K562 (cell line): ENCODE results near the gene COL4A1. TPM values are rescaled to one million over a fixed set of nuclear protein-coding genes. Genes with fewer than 3 reads are reported as not detected.
A peak's percentile ranks its signal among the peaks of the same experiment; 100 is the strongest.

Experiments
- ATAC-seq: fragments of 200-7000 bp; cut with Tn5 transposase; 3 replicates; pipeline ENCODE4 v1.9.1; 2020; ENCODE audit warnings: moderate library complexity
- BruUV-seq: library from RNA; stranded (reverse); fragments of 400-500 nt; replicated peaks from 2 replicates; lab custom pipeline; 2021; lab: Mats Ljungman, UMichigan
- CTCF ChIA-PET: fragments of 300-600 bp; formaldehyde crosslinking; extraction: SDS; loops from one replicate; lab custom pipeline; 2021; ENCODE audit warnings: low intra/inter-chr PET ratio; lab: Yijun Ruan, JAX
- POLR2A ChIA-PET: fragments of 300-600, 350-650 bp; sonication (Branson Sonifier 250); formaldehyde crosslinking; extraction: SDS; loops from one replicate; lab custom pipeline; 2021; ENCODE audit warnings: antibody characterized with exemption, inconsistent platforms; lab: Yijun Ruan, JAX
- DNase-seq, 4 experiments: peaks; one replicate each; pipeline versions ENCODE4 v3.0.0 to v3.0.0-alpha.2; 2011 to 2018; ENCODE audit warnings: low spot score in 3 of 4, mixed read lengths in 3 of 4; ENCODE audit errors: extremely low read depth in 1 of 4
- FAIRE-seq: peaks from 2 replicates; lab custom pipeline; 2011; peaks lifted over from hg19 to GRCh38; lab: Jason Lieb, UNC
- H2AFZ ChIP-seq: 2 replicates; pipeline ENCODE4 v1.6.0; 2011; ENCODE audit warnings: low read depth, low read length, control low read depth, inconsistent platforms
- H3K27ac ChIP-seq: fragments of 200-600 bp; 3 replicates; pipeline ENCODE4 v1.8.0; 2011; ENCODE audit warnings: low read depth, mild to moderate bottlenecking, control low read depth, inconsistent platforms, low read length, moderate library complexity, mixed read lengths; ENCODE audit errors: extremely low read depth
- H3K27me3 ChIP-seq, 2 experiments: fragments of 300-600 bp in 1 of 2; 2 replicates in 1 of 2; 3 replicates in 1 of 2; pipeline versions ENCODE4 v1.6.0 to v1.8.0; 2011; ENCODE audit warnings: inconsistent platforms in 2 of 2, low read length in 2 of 2, mild to moderate bottlenecking in 1 of 2, mixed read lengths in 1 of 2, moderate library complexity in 1 of 2; ENCODE audit not compliant: control insufficient read depth in 2 of 2, insufficient read depth in 2 of 2
- H3K36me3 ChIP-seq: fragments of 300-600 bp; 3 replicates; pipeline ENCODE4 v1.8.0; 2011; ENCODE audit warnings: mild to moderate bottlenecking, low read length, inconsistent platforms; ENCODE audit not compliant: control insufficient read depth, insufficient read depth
- H3K4me1 ChIP-seq, 2 experiments: fragments of 200-600 bp in 1 of 2; replicated peaks in 1 of 2; 2 replicates in 1 of 2; 3 replicates in 1 of 2; pipeline versions ENCODE4 v1.5.1 to v1.8.0; 2011; ENCODE audit warnings: inconsistent platforms in 2 of 2, low read length in 2 of 2, mild to moderate bottlenecking in 1 of 2, mixed read lengths in 1 of 2, moderate library complexity in 1 of 2; ENCODE audit not compliant: control insufficient read depth in 2 of 2, insufficient read depth in 2 of 2
- H3K4me2 ChIP-seq: 2 replicates; pipeline ENCODE4 v1.6.1; 2011; ENCODE audit warnings: low read length, control low read depth, inconsistent platforms, mixed read lengths; ENCODE audit not compliant: insufficient read depth
- H3K4me3 ChIP-seq: fragments of 200-600 bp; sonication (generic), shearing (Covaris generic); 2 replicates; pipeline ENCODE4 v1.5.1; 2016; ENCODE audit warnings: control low read depth, inconsistent platforms
- H3K79me2 ChIP-seq: fragments of 200-600 bp; 3 replicates; pipeline ENCODE4 v1.8.0; 2011; ENCODE audit warnings: low read length, inconsistent platforms; ENCODE audit not compliant: control insufficient read depth, insufficient read depth
- H3K9ac ChIP-seq, 2 experiments: 2 replicates each; pipeline versions ENCODE4 v1.6.0 to v1.6.1; 2011; ENCODE audit warnings: low read depth in 2 of 2, low read length in 2 of 2, control low read depth in 1 of 2, inconsistent platforms in 1 of 2, mild to moderate bottlenecking in 1 of 2, mixed read lengths in 1 of 2; ENCODE audit not compliant: insufficient read depth in 1 of 2
- H3K9me1 ChIP-seq: one replicate; pipeline ENCODE4 v1.6.0; 2011; ENCODE audit warnings: inconsistent platforms, mild to moderate bottlenecking, low read length, moderate library complexity; ENCODE audit not compliant: control insufficient read depth, insufficient read depth
- H3K9me3 ChIP-seq: replicated peaks from 2 replicates; pipeline ENCODE4 v1.5.1; 2011; ENCODE audit warnings: low read depth, low read length, inconsistent platforms; ENCODE audit not compliant: control insufficient read depth, insufficient read depth
- H4K20me1 ChIP-seq: replicated peaks from 2 replicates; pipeline ENCODE4 v1.6.1; 2011; ENCODE audit warnings: low read length, inconsistent platforms, mixed read lengths; ENCODE audit not compliant: control insufficient read depth, insufficient read depth
- CBFA2T2 ChIP-seq: fragments of 450-650 bp; conservative IDR thresholded peaks from 2 replicates; pipeline ENCODE4 v1.6.1; 2017; ENCODE audit warnings: mild to moderate bottlenecking
- CBFA2T3 ChIP-seq: fragments of 450-650 bp; IDR thresholded peaks from 2 replicates; pipeline ENCODE4 v1.6.1; 2017
- CBX1 ChIP-seq: sonication (generic); IDR thresholded peaks from 2 replicates; pipeline ENCODE4 v1.6.1; 2016; ENCODE audit warnings: antibody characterized with exemption, low read depth, mild to moderate bottlenecking
- HNRNPL ChIP-seq: fragments of 200-400 bp; formaldehyde crosslinking; IDR thresholded peaks from 2 replicates; pipeline ENCODE4 v1.6.1; 2017; ENCODE audit warnings: low read depth, mild to moderate bottlenecking, low read length
- KAT2B ChIP-seq: IDR thresholded peaks from one replicate; pipeline ENCODE4 v1.6.1; 2012; ENCODE audit warnings: low read depth, mild to moderate bottlenecking, control low read depth, inconsistent platforms, low read length, moderate library complexity
- MEF2A ChIP-seq: IDR thresholded peaks from 2 replicates; pipeline ENCODE4 v1.6.1; 2011; ENCODE audit warnings: low read depth, mild to moderate bottlenecking, low read length, moderate library complexity; ENCODE audit not compliant: control insufficient read depth
- MNT ChIP-seq, 2 experiments: fragments of 450-650 bp; conservative IDR thresholded peaks; 2 replicates each; pipeline ENCODE4 v1.6.1; 2017; ENCODE audit warnings: mild to moderate bottlenecking in 2 of 2, moderate library complexity in 2 of 2
- PATZ1 ChIP-seq: fragments of 250-450 bp; sonication (Bioruptor Pico); IDR thresholded peaks from 2 replicates; pipeline ENCODE4 v1.5.0; 2020; ENCODE audit warnings: mild to moderate bottlenecking, borderline replicate concordance
- RAD51 ChIP-seq: fragments of 450-650 bp; IDR thresholded peaks from 2 replicates; pipeline ENCODE4 v1.7.1; 2016; ENCODE audit warnings: low read depth, mild to moderate bottlenecking, borderline replicate concordance
- RB1 ChIP-seq: fragments of 450-650 bp; IDR thresholded peaks from 2 replicates; pipeline ENCODE4 v1.6.1; 2017; ENCODE audit warnings: low read depth, mild to moderate bottlenecking
- RCOR1 ChIP-seq, 2 experiments: IDR thresholded peaks; 2 replicates each; pipeline ENCODE4 v1.6.1; 2012; ENCODE audit warnings: low read depth in 2 of 2, low read length in 2 of 2, borderline replicate concordance in 1 of 2, improper control_type of control experiment in 1 of 2
- TAL1 ChIP-seq: fragments of 450-650 bp; IDR thresholded peaks from 2 replicates; pipeline ENCODE4 v1.6.1; 2016; ENCODE audit warnings: mild to moderate bottlenecking
- TCF3 ChIP-seq: sonication (generic); formaldehyde crosslinking; IDR thresholded peaks from 2 replicates; pipeline ENCODE4 v1.4.0; 2020; ENCODE audit warnings: mild to moderate bottlenecking, missing genetic modification reagents
- TEAD4 ChIP-seq, 2 experiments: sonication (generic) in 1 of 2; formaldehyde crosslinking in 1 of 2; IDR thresholded peaks; 2 replicates each; pipeline versions ENCODE4 v1.6.1 to v1.8.0; 2012 to 2022; ENCODE audit warnings: borderline replicate concordance in 1 of 2, inconsistent platforms in 1 of 2, low read length in 1 of 2, mild to moderate bottlenecking in 1 of 2, missing genetic modification reagents in 1 of 2
- WHSC1 ChIP-seq: IDR thresholded peaks from one replicate; pipeline ENCODE4 v1.6.1; 2012; ENCODE audit warnings: low read length, control low read depth, inconsistent platforms
- ZNF143 ChIP-seq: sonication (generic); formaldehyde crosslinking; IDR thresholded peaks from 2 replicates; pipeline ENCODE4 v1.9.0; 2022; ENCODE audit warnings: mild to moderate bottlenecking, missing genetic modification reagents
- ZNF696 ChIP-seq: fragments of 250-450 bp; sonication (Bioruptor Pico); conservative IDR thresholded peaks from 2 replicates; pipeline ENCODE4 v1.4.0; 2020; ENCODE audit warnings: mild to moderate bottlenecking, moderate library complexity
- whole genome bisulfite sequencing: fragments of 100-300 bp; shearing (Covaris generic); methylation state at CpG from one replicate; pipeline ENCODE4 v1.1.6; 2016; ENCODE audit warnings: low coverage, mixed read lengths; ENCODE audit not compliant: insufficient coverage; ENCODE audit errors: missing lambda C conversion rate; 5-methylcytosine and 5-hydroxymethylcytosine counted together
- in situ Hi-C: fragments of 300-500 bp; cut with MboI; formaldehyde crosslinking; loops from 4 replicates; pipeline ENCODE4 v1.15.0; 2018; ENCODE audit warnings: inconsistent platforms, mixed read lengths
- intact Hi-C: fragments of 100-400 bp; cut with micrococcal nuclease; formaldehyde crosslinking; loops from 2 replicates; pipeline ENCODE4 v1.14.2; 2022
- polyA plus RNA-seq, 8 experiments: library from polyadenylated mRNA; depleted of rRNA in 4 of 8; stranded (reverse) in 5 of 8; unstranded in 3 of 8; fragments of >200 nt; fragmentation: Nextera tagmentation in 2 of 8; fragmentation: Illumina TruSeq in 1 of 8; extraction: Ambion mirVana in 2 of 8; extraction: Trizol in 1 of 8; gene quantifications; 2 replicates each; pipeline versions ENCODE4 v1.2.1 to v1.2.3, GENCODE V29; 2011 to 2014; ENCODE audit warnings: inconsistent platforms in 1 of 8, missing spikeins in 1 of 8
- total RNA-seq, 7 experiments: library from RNA; depleted of rRNA in 6 of 7; stranded (reverse); fragments of >200 nt in 6 of 7; fragmentation: Illumina TruSeq in 2 of 7; extraction: Trizol in 2 of 7; gene quantifications; 2 replicates each; pipeline versions ENCODE4 v1.2.1 to v1.2.3, GENCODE V29; 2011 to 2021; ENCODE audit warnings: low replicate concordance in 1 of 7

Gene COL4A1
- total and polyA plus RNA-seq, 9 of the 15 experiments (the other 6 are each of a cell fraction or from before 2014, with no cell fraction given): 0.35 TPM; not detected in 8

- no peak for TF ChIP-seq RB1
- TF ChIP-seq RCOR1 (IDR thresholded peaks at IDR 0.05; ENCODE audit: borderline replicate concordance in 1 of 2, low read depth in 2 of 2, low read length in 2 of 2): no peak
- TF ChIP-seq TEAD4 (IDR thresholded peaks at IDR 0.05; ENCODE audit: low read length): peak; percentile 46; the same call in 1 of the 2 replicates
- TF ChIP-seq TEAD4 (CRISPR knock-in tag; IDR thresholded peaks at IDR 0.05; ENCODE audit: borderline replicate concordance): no peak
- no peak for TF ChIP-seq RAD51
- no peak for TF ChIP-seq MEF2A
- no peak for TF ChIP-seq MNT (conservative IDR thresholded peaks at IDR 0.05)
- peak; percentile 52 for TF ChIP-seq CBFA2T3
- TF ChIP-seq TAL1: peak; percentile 48
- no peak for TF ChIP-seq ZNF143
- TF ChIP-seq ZNF696 (CRISPR knock-in tag): no peak
- no peak for TF ChIP-seq PATZ1
- TF ChIP-seq TCF3 (CRISPR knock-in tag): peak; percentile 43
- TF ChIP-seq CBX1: no peak
- no peak for TF ChIP-seq HNRNPL
- TF ChIP-seq WHSC1: no peak
- TF ChIP-seq CBFA2T2: peak; percentile 45
- TF ChIP-seq KAT2B: no peak
- in situ Hi-C loops (no loop called here), intact Hi-C loops (no loop called here)
- Histone ChIP-seq H3K27me3 (peaks cover 0 to 11% of the 10 kb centered on the region in 2 experiments; a peak in 2 of 5 replicates), H3K9me1 (no peaks in the 10 kb centered on the region), H4K20me1 (no peaks in the 10 kb centered on the region), H3K4me2 (no peak overlapping the region), H3K4me3 (no peak overlapping the region), H3K9me3 (no peaks in the 10 kb centered on the region), H2AFZ (no peak overlapping the region), H3K36me3 (no peaks in the 10 kb centered on the region), H3K79me2 (no peaks in the 10 kb centered on the region), H3K4me1 (no peaks in the 10 kb centered on the region), H3K27ac (no peak overlapping the region), H3K9ac (no peak overlapping the region)
- ATAC-seq: no peak
- peak in 2 of 4 experiments; percentile 5 to 6 for DNase-seq
- POLR2A ChIA-PET: interaction anchor here (0.6 kb wide), 1 partner anchor 776 kb away, joined by 3 read pairs; no protein-coding TSS in a partner anchor
- 0% methylated on average over 4 of the region's 5 CpGs for WGBS
- no TSS peak for BruUV-seq
- FAIRE-seq: no peak
- CTCF ChIA-PET: no interaction called here
Measured at GRCh38 chr13:110354715-110355473, 47.9 kb upstream of the COL4A1 start.
